Fibroblast of lung (primary cell): ENCODE data around the gene AP5B1. TPM values are rescaled to one million over a fixed set of nuclear protein-coding genes. Genes with fewer than 3 reads are reported as not detected.

Experiments used
- DNase-seq, 2 donors: peaks; one replicate each; pipeline versions ENCODE4 v3.0.0 to v3.0.0-alpha.2; 2010; ENCODE audit warnings: low read depth in 2 of 2
- H2AFZ ChIP-seq: 2 replicates; pipeline ENCODE4 v1.5.1; 2012; ENCODE audit warnings: low read length, control low read depth, inconsistent platforms
- H3K27ac ChIP-seq: 2 replicates; pipeline ENCODE4 v1.5.1; 2011; ENCODE audit warnings: low read length, control low read depth; ENCODE audit not compliant: insufficient read depth
- H3K27me3 ChIP-seq: 2 replicates; pipeline ENCODE4 v1.5.1; 2011; ENCODE audit warnings: mild to moderate bottlenecking, low read length; ENCODE audit not compliant: control insufficient read depth, insufficient read depth
- H3K36me3 ChIP-seq: 2 replicates; pipeline ENCODE4 v1.5.1; 2011; ENCODE audit warnings: low read length; ENCODE audit not compliant: control insufficient read depth, insufficient read depth
- H3K4me1 ChIP-seq: 2 replicates; pipeline ENCODE4 v1.5.1; 2011; ENCODE audit warnings: low read length; ENCODE audit not compliant: control insufficient read depth, insufficient read depth; ENCODE audit errors: extremely low read depth
- H3K4me2 ChIP-seq: 2 replicates; pipeline ENCODE4 v1.5.1; 2011; ENCODE audit warnings: low read length, control low read depth; ENCODE audit not compliant: insufficient read depth; ENCODE audit errors: extremely low read depth
- H3K4me3 ChIP-seq, 4 experiments: fragments of 200-600 bp in 1 of 4; sonication (generic) in 1 of 4; replicated peaks in 1 of 4; 2 replicates each; pipeline ENCODE4 v1.5.1; 2011 to 2016; ENCODE audit warnings: low read length in 4 of 4, low read depth in 3 of 4, mild to moderate bottlenecking in 3 of 4, control low read depth in 2 of 4, inconsistent platforms in 1 of 4, mixed read lengths in 1 of 4; ENCODE audit not compliant: insufficient read depth in 1 of 4; ENCODE audit errors: control extremely low read depth in 1 of 4
- H3K79me2 ChIP-seq: 2 replicates; pipeline ENCODE4 v1.5.1; 2012; ENCODE audit warnings: mild to moderate bottlenecking, low read length, inconsistent platforms; ENCODE audit not compliant: control insufficient read depth, insufficient read depth
- H3K9ac ChIP-seq: 2 replicates; pipeline ENCODE4 v1.5.1; 2011; ENCODE audit warnings: mild to moderate bottlenecking, low read length, control low read depth; ENCODE audit not compliant: insufficient read depth
- H3K9me3 ChIP-seq: 2 replicates; pipeline ENCODE4 v1.5.1; 2012; ENCODE audit warnings: low read depth, low read length; ENCODE audit not compliant: control insufficient read depth, insufficient read depth
- H4K20me1 ChIP-seq: 2 replicates; pipeline ENCODE4 v1.5.1; 2011; ENCODE audit warnings: low read length; ENCODE audit not compliant: control insufficient read depth, insufficient read depth; ENCODE audit errors: extremely low read depth
- CTCF ChIP-seq, 2 donors: IDR thresholded peaks in 1 of 2; conservative IDR thresholded peaks in 1 of 2; 1 replicate in 1 of 2; 2 replicates in 1 of 2; pipeline ENCODE4 v1.5.1; 2011 to 2012; ENCODE audit warnings: low read length in 2 of 2, control low read depth in 1 of 2, inconsistent platforms in 1 of 2, low read depth in 1 of 2, mild to moderate bottlenecking in 1 of 2
- EZH2 ChIP-seq: IDR thresholded peaks from 2 replicates; pipeline ENCODE4 v1.5.1; 2012; ENCODE audit warnings: low read length, control low read depth, mild to moderate bottlenecking; ENCODE audit errors: missing control alignments
- polyA plus RNA-seq, 2 donors: library from polyadenylated mRNA; depleted of rRNA in 1 of 2; stranded (reverse) in 1 of 2; unstranded in 1 of 2; fragments of >200 nt; gene quantifications; 2 replicates each; pipeline ENCODE4 v1.2.1, GENCODE V29; 2011 to 2012; ENCODE audit warnings: missing spikeins in 1 of 2
- total RNA-seq: library from RNA; depleted of rRNA; stranded (reverse); fragments of >200 nt; gene quantifications from 2 replicates; pipeline ENCODE4 v1.2.1, GENCODE V29; 2014

Gene AP5B1
- total and polyA plus RNA-seq, 2 donors (not counting 1 experiment from before 2014, with no cell fraction given): 1.6 to 6.3 TPM

GRCh38 chr11:65811764-65812475 is 31.1 kb upstream of the AP5B1 start:
- Histone ChIP-seq H3K4me3 (no peak overlapping the region), H4K20me1 (no peaks in the 10 kb centered on the region), H3K4me2 (no peak overlapping the region), H3K27me3 (no peaks in the 10 kb centered on the region), H3K4me1 (no peaks in the 10 kb centered on the region), H2AFZ (no peak overlapping the region), H3K9ac (no peak overlapping the region), H3K36me3 (no peaks in the 10 kb centered on the region), H3K9me3 (no peaks in the 10 kb centered on the region), H3K79me2 (no peaks in the 10 kb centered on the region), H3K27ac (no peak overlapping the region)
- TF ChIP-seq EZH2 (no peak), CTCF (conservative IDR thresholded peaks at IDR 0.05 in 1 of 2, IDR thresholded peaks at IDR 0.05 in 1 of 2; ENCODE audit: low read depth in 1 of 2, low read length in 2 of 2) (no peak)
- DNase-seq: no peak

- TF ChIP-seq EZH2 (no peak), CTCF (conservative IDR thresholded peaks at IDR 0.05 in 1 of 2, IDR thresholded peaks at IDR 0.05 in 1 of 2; ENCODE audit: low read depth in 1 of 2, low read length in 2 of 2) (no peak)
- no peaks in the 10 kb centered on the region for H3K4me1 ChIP-seq
- H3K27me3 ChIP-seq: no peaks in the 10 kb centered on the region
- H3K79me2 ChIP-seq: no peaks in the 10 kb centered on the region
- H3K4me3 ChIP-seq: no peak overlapping the region
- no peaks in the 10 kb centered on the region for H4K20me1 ChIP-seq
- no peak for DNase-seq
- H3K27ac ChIP-seq: no peak overlapping the region
- H3K36me3 ChIP-seq: no peaks in the 10 kb centered on the region
- H3K9ac ChIP-seq: no peak overlapping the region
- H3K9me3 ChIP-seq: no peaks in the 10 kb centered on the region
- H2AFZ ChIP-seq: no peak overlapping the region
- H3K4me2 ChIP-seq: no peak overlapping the region
Observed at GRCh38 chr11:65810046-65810868, 29.5 kb upstream of the AP5B1 start.

- Histone ChIP-seq H3K79me2 (no peaks in the 10 kb centered on the region), H3K36me3 (no peaks in the 10 kb centered on the region), H2AFZ (no peak overlapping the region), H3K27me3 (no peaks in the 10 kb centered on the region), H3K27ac (no peak overlapping the region), H3K4me1 (no peaks in the 10 kb centered on the region), H3K4me2 (no peak overlapping the region), H3K9me3 (no peaks in the 10 kb centered on the region), H3K4me3 (no peak overlapping the region), H4K20me1 (no peaks in the 10 kb centered on the region), H3K9ac (no peak overlapping the region)
- no peak for DNase-seq
- TF ChIP-seq EZH2 (no peak), CTCF (conservative IDR thresholded peaks at IDR 0.05 in 1 of 2, IDR thresholded peaks at IDR 0.05 in 1 of 2; ENCODE audit: low read depth in 1 of 2, low read length in 2 of 2) (no peak)
Observed at GRCh38 chr11:65809496-65809895, 28.7 kb upstream of the AP5B1 start.
